HepG2 (cell line): ENCODE measurements around the gene IQCK. TPM values are rescaled to one million over a fixed set of nuclear protein-coding genes. Genes with fewer than 3 reads are reported as not detected.

Source experiments
- ATF7 ChIP-seq, 2 experiments: fragments of 450-650 bp in 1 of 2; sonication (generic) in 1 of 2; formaldehyde crosslinking in 1 of 2; IDR thresholded peaks; 2 replicates each; pipeline versions ENCODE4 v1.4.0 to v1.6.1; 2016 to 2020; ENCODE audit warnings: antibody characterized with exemption in 1 of 2, mild to moderate bottlenecking in 1 of 2, missing genetic modification reagents in 1 of 2
- CEBPB ChIP-seq: IDR thresholded peaks from 2 replicates; pipeline ENCODE4 v1.6.1; 2011; ENCODE audit warnings: low read depth, low read length, improper control_type of control experiment, borderline replicate concordance
- GATAD1 ChIP-seq: IDR thresholded peaks from 2 replicates; pipeline ENCODE4 v1.6.1; 2016; ENCODE audit warnings: missing genetic modification reagents, missing compliant biosample characterization
- HDAC6 ChIP-seq: fragments of 200-600 bp; sonication (generic); IDR thresholded peaks from 2 replicates; pipeline ENCODE4 v1.7.0; 2017; ENCODE audit warnings: mild to moderate bottlenecking, antibody characterized with exemption, low read length, low read depth
- KLF13 ChIP-seq: sonication (generic); formaldehyde crosslinking; IDR thresholded peaks from 2 replicates; pipeline ENCODE4 v1.4.0; 2020; ENCODE audit warnings: mild to moderate bottlenecking, missing genetic modification reagents
- NCOA2 ChIP-seq: sonication (generic); formaldehyde crosslinking; IDR thresholded peaks from 2 replicates; pipeline ENCODE4 v1.8.0; 2022; ENCODE audit warnings: inconsistent platforms
- NONO ChIP-seq, 2 experiments: fragments of 450-650 bp in 1 of 2; sonication (generic) in 1 of 2; formaldehyde crosslinking in 1 of 2; IDR thresholded peaks in 1 of 2; conservative IDR thresholded peaks in 1 of 2; 2 replicates each; pipeline versions ENCODE4 v1.6.1 to v1.8.0; 2017 to 2022; ENCODE audit warnings: mild to moderate bottlenecking in 1 of 2, missing genetic modification reagents in 1 of 2, moderate library complexity in 1 of 2
- POLR2A ChIP-seq, 2 experiments: IDR thresholded peaks; 2 replicates each; pipeline ENCODE4 v1.6.1; 2011; ENCODE audit warnings: low read depth in 2 of 2, low read length in 2 of 2, mild to moderate bottlenecking in 1 of 2, moderate library complexity in 1 of 2; ENCODE audit not compliant: insufficient read depth in 1 of 2
- PRMT3 ChIP-seq: sonication (generic); formaldehyde crosslinking; IDR thresholded peaks from 2 replicates; pipeline ENCODE4 v1.8.1; 2022; ENCODE audit warnings: low read depth, mild to moderate bottlenecking, moderate library complexity, missing genetic modification reagents, borderline replicate concordance
- RBM22 ChIP-seq: fragments of 200-400 bp; formaldehyde crosslinking; optimal IDR thresholded peaks from 2 replicates; pipeline ENCODE3; 2017; ENCODE audit warnings: mild to moderate bottlenecking, low read length, moderate library complexity
- SMAD3 ChIP-seq: sonication (generic); formaldehyde crosslinking; IDR thresholded peaks from 2 replicates; pipeline ENCODE4 v1.4.0; 2020; ENCODE audit warnings: missing genetic modification reagents
- SNAPC2 ChIP-seq: sonication (generic); formaldehyde crosslinking; IDR thresholded peaks from 2 replicates; pipeline ENCODE4 v1.8.1; 2022; ENCODE audit warnings: mild to moderate bottlenecking, missing genetic modification reagents
- SUZ12 ChIP-seq: fragments of 150-350 bp; IDR thresholded peaks from 2 replicates; pipeline ENCODE4 v1.6.1; 2014; ENCODE audit warnings: low read depth, low read length
- THAP9 ChIP-seq: sonication (generic); formaldehyde crosslinking; IDR thresholded peaks from 2 replicates; pipeline ENCODE4; 2020; ENCODE audit warnings: missing genetic modification reagents, mild to moderate bottlenecking, borderline replicate concordance
- THRA ChIP-seq: sonication (generic); formaldehyde crosslinking; IDR thresholded peaks from 2 replicates; pipeline ENCODE4 v1.4.0; 2020; ENCODE audit warnings: missing genetic modification reagents, borderline replicate concordance
- ZBTB42 ChIP-seq: sonication (generic); formaldehyde crosslinking; IDR thresholded peaks from 2 replicates; pipeline ENCODE4 v1.5.0; 2020; ENCODE audit warnings: mild to moderate bottlenecking, missing genetic modification reagents
- ZNF337 ChIP-seq: sonication (generic); formaldehyde crosslinking; IDR thresholded peaks from 2 replicates; pipeline ENCODE4 v1.5.1; 2020; ENCODE audit warnings: missing genetic modification reagents, low read depth, mild to moderate bottlenecking, borderline replicate concordance
- ZNF362 ChIP-seq: sonication (generic); formaldehyde crosslinking; IDR thresholded peaks from 2 replicates; pipeline ENCODE4 v1.4.0; 2020; ENCODE audit warnings: missing genetic modification reagents, mild to moderate bottlenecking, borderline replicate concordance
- ZNF556 ChIP-seq: sonication (generic); formaldehyde crosslinking; IDR thresholded peaks from 2 replicates; pipeline ENCODE4 v1.4.0; 2020; ENCODE audit warnings: mild to moderate bottlenecking, missing genetic modification reagents, borderline replicate concordance
- ZNF766 ChIP-seq: sonication (generic); formaldehyde crosslinking; IDR thresholded peaks from 2 replicates; pipeline ENCODE4 v1.5.0; 2020; ENCODE audit warnings: missing genetic modification reagents, borderline replicate concordance
- polyA plus RNA-seq, 8 experiments: library from polyadenylated mRNA; depleted of rRNA in 3 of 8; stranded (reverse) in 7 of 8; unstranded in 1 of 8; fragments of >200 nt; fragmentation: Illumina TruSeq in 4 of 8; extraction: Trizol in 4 of 8; gene quantifications; 2 replicates each; pipeline versions ENCODE4 v1.2.1 to v1.2.3, GENCODE V29; 2011 to 2016; ENCODE audit warnings: low read depth in 4 of 8, missing spikeins in 1 of 8, mixed read lengths in 1 of 8; ENCODE audit not compliant: insufficient read depth in 1 of 8
- total RNA-seq, 5 experiments: library from RNA; depleted of rRNA; stranded (reverse); fragments of >200 nt; fragmentation: Illumina TruSeq; extraction: Trizol; gene quantifications; 2 replicates each; pipeline ENCODE4 v1.2.3, GENCODE V29; 2016; ENCODE audit warnings: low read depth in 1 of 5
- TF ChIP-seq, protein P1 (sequence below): sonication (generic); IDR thresholded peaks from 2 replicates; pipeline ENCODE4 v1.6.1; 2016; ENCODE audit warnings: low read depth, borderline replicate concordance

Gene IQCK
- total and polyA plus RNA-seq, 2 of the 13 experiments (the other 11 are each of a cell fraction or from before 2014, with no cell fraction given), result 5.1 to 7.3 TPM

- TF ChIP-seq SMAD3 (CRISPR knock-in tag) (peak; percentile 85), HDAC6 (no peak), SNAPC2 (CRISPR knock-in tag) (no peak), GATAD1 (CRISPR knock-in tag) (no peak), THRA (CRISPR knock-in tag) (peak; percentile 65; the same call in 1 of the 2 replicates), PRMT3 (CRISPR knock-in tag) (no peak), ZNF337 (CRISPR knock-in tag) (no peak), NONO (IDR thresholded peaks at IDR 0.05) (no peak), NONO (CRISPR knock-in tag; conservative IDR thresholded peaks at IDR 0.05) (0 out of 2 replicates have a peak, but pooled peaks have one; percentile 16), POLR2A (IDR thresholded peaks at IDR 0.05; ENCODE audit: insufficient read depth in 1 of 2, low read depth in 2 of 2, low read length in 2 of 2) (no peak), ZBTB42 (CRISPR knock-in tag) (no peak), ATF7 (IDR thresholded peaks at IDR 0.05) (no peak), ATF7 (CRISPR knock-in tag; IDR thresholded peaks at IDR 0.05) (no peak), THAP9 (CRISPR knock-in tag) (no peak; the same call in 1 of the 2 replicates), ZNF766 (CRISPR knock-in tag) (no peak), ZNF556 (CRISPR knock-in tag) (0 out of 2 replicates have a peak, but pooled peaks have one; percentile 48), NCOA2 (CRISPR knock-in tag) (no peak), ZNF362 (CRISPR knock-in tag) (no peak; the same call in 1 of the 2 replicates), RBM22 (no peak), SUZ12 (no peak), CEBPB (no peak), KLF13 (no peak)
- TF ChIP-seq, protein P1, sequence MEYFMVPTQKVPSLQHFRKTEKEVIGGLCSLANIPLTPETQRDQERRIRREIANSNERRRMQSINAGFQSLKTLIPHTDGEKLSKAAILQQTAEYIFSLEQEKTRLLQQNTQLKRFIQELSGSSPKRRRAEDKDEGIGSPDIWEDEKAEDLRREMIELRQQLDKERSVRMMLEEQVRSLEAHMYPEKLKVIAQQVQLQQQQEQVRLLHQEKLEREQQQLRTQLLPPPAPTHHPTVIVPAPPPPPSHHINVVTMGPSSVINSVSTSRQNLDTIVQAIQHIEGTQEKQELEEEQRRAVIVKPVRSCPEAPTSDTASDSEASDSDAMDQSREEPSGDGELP, result no peak
These were observed 189.3 kb downstream of the IQCK start (continued) for GRCh38 chr16:19907161-19907992.
